GM13977 (cell line): ENCODE data around the gene ST6GALNAC6.

ENCODE experiments used
- DNase-seq: peaks from one replicate; pipeline ENCODE4 v3.0.0; 2012; ENCODE audit warnings: low spot score
- in situ Hi-C: fragments of 300-500 bp; cut with MboI; formaldehyde crosslinking; loops from one replicate; pipeline ENCODE4 v1.12.0; 2022; ENCODE audit warnings: low sequenced_read_pairs, low pct_unique_long_range_greater_than_20kb, mixed read lengths, inconsistent platforms; ENCODE audit not compliant: unreplicated experiment
- TF ChIP-seq, protein P1 (sequence below): IDR thresholded peaks from 2 replicates; pipeline ENCODE4 v1.5.1; 2012; ENCODE audit warnings: mild to moderate bottlenecking, control low read depth; ENCODE audit not compliant: insufficient read depth; ENCODE audit errors: extremely low read depth, missing control alignments

The ST6GALNAC6 gene, protein sequence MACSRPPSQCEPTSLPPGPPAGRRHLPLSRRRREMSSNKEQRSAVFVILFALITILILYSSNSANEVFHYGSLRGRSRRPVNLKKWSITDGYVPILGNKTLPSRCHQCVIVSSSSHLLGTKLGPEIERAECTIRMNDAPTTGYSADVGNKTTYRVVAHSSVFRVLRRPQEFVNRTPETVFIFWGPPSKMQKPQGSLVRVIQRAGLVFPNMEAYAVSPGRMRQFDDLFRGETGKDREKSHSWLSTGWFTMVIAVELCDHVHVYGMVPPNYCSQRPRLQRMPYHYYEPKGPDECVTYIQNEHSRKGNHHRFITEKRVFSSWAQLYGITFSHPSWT

DNA sequence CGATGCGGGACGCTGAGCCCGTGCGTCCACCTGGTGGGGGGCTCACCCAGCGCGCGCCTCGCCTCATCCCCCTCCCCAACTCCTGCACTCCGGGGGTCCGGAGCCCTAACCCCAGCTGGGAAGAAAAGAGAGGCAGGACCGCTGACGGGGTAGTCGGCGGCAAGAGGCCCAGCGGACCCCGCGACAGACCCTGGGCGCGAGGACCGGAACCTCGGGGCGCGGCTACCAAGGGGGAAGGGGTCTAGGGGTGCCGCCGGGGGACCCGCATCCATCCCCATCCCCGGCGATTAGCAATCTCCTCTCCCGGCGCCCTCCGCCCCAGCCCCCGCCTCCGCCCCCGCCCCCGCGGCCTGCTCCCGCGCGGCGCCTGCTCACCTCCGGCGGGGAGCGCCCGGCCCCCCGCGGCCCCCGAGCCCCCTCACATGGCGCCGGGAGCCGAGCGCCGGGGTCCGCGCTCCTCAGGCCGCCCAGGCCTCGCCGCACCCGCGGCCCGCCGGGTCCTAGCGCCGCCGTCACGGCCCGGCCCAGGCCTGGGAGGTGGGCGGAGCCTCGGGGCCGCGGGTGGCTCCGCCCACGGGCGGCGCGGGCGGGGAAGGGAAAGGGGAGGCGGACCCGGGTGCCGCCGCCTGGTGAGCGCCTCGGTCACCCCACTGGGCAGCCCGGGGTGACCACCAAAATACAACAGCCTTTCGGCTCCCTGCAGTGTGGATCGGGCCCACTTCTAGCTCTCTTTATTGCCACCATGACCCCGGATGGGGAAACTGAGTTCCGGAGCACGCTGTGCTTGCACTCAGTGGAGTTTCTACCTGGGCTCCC is at the start of gene ST6GALNAC6:
TSS of gene ST6GALNAC6 (minus strand) at position 476 of the 816 bp plus-strand sequence. CDS start 1,622 bp downstream, outside the sequence.
- TF ChIP-seq, protein P1, sequence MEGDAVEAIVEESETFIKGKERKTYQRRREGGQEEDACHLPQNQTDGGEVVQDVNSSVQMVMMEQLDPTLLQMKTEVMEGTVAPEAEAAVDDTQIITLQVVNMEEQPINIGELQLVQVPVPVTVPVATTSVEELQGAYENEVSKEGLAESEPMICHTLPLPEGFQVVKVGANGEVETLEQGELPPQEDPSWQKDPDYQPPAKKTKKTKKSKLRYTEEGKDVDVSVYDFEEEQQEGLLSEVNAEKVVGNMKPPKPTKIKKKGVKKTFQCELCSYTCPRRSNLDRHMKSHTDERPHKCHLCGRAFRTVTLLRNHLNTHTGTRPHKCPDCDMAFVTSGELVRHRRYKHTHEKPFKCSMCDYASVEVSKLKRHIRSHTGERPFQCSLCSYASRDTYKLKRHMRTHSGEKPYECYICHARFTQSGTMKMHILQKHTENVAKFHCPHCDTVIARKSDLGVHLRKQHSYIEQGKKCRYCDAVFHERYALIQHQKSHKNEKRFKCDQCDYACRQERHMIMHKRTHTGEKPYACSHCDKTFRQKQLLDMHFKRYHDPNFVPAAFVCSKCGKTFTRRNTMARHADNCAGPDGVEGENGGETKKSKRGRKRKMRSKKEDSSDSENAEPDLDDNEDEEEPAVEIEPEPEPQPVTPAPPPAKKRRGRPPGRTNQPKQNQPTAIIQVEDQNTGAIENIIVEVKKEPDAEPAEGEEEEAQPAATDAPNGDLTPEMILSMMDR: no peak
- in situ Hi-C loops: no loop called here
- peak; percentile 95 for DNase-seq

DNA sequence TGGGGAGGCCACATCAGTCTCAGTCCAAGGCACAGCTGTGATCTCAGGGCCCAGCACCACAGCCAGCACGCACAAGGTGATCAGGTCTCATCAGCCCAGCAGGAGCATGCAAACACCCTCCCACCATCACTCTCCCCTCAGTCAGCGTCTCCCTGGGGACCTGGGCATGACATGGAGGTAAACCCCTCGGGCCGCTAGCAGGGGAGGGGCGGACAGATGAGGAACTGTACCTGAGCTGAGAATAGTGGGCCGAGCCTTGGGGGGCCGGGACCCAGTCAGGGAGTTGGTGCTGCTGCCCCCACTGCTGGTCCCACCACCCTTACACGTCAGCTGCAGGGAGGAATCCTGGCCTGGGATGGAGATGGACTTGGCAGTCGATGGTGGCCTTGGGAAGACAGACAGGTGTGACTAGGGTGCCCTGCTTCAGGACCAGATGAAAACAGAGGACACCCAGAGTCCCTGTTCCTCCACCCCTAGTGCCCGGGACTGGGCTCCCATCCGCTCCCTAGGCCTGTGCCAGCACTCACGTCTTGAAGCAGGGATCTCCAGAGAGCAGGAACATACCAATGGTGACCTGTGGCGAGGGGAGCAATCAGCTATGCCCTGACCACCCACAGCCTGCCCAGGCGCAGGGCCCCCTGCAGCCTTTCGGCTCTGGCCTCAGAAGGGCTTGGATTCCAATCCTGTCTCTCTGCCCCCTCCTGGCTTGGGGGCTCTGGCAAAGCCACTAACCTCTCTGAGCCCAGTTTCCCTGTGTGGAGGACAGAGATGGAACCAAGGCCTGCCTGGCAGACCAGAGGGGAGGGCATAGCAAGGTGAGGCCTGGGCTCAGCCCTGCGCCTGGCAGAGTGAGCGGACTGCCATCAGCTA is 48.7 kb upstream of the ST6GALNAC6 start:
- DNase-seq: no peak
- TF ChIP-seq, protein P1: no peak
- in situ Hi-C loops: no loop called here

DNA sequence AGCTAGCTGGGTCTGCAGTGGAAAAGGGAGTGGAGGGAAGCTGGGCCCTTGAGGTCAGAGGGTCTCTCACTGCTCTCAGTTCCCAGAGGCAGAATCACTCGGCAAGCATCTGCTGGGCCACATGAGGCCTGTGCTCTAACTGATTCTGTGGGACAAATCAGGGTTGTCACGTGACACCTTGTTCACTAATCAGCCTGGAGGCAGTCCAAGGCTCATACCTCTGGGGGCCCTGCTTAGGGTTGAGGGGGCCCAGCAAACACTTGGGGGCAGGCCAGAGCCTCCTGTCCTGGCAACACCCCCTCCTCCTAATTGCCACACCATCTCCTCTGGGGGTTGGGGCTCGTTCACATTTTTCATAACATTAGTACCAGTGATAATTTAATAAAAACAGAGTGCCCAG is 47.3 kb upstream of the ST6GALNAC6 start:
- no peak for DNase-seq
- TF ChIP-seq, protein P1: no peak
- in situ Hi-C loops: no loop called here

DNA sequence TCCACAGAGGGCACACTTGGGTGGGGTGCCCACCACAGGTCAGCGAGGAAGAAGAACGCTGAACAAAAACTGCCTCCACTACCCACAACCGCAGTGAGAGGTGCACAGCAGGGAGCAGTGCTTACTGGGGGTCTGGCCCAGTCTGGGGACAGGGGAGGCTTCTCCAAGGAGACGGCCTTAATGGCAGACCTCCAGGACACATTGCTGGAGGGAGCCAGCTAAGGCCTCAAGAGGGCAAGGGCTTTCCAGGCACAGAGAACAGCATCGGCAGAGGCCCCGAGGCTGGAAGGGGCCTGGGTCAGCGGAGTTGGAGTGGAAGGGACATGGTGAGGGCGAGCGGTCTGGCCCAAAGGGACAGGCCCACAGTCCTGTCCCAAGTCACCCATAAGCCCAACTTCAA is 46.5 kb upstream of the ST6GALNAC6 start:
- no peak for DNase-seq
- TF ChIP-seq, protein P1: no peak
- in situ Hi-C loops: no loop called here

DNA sequence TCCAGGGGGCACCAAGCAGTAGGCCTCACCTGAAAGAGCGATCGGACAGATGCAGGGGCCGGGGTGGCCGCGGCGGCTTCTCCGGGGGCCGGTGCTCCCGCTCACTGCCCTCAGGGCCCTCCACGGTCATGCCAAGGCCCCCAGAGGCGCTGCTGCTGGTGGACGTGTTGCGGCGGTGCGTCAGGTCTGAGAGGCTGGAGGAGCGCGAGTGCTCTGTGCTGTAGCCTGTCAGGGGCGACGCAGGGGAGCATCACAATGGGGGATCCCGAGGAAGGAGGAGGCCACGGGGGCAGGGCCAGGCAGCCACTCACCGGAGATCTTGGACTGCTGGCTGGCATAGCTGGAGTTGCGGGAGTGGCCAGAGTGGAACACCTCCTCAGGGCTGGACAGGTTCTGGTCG is 45.9 kb upstream of the ST6GALNAC6 start:
- DNase-seq: no peak
- in situ Hi-C loops: no loop called here
- TF ChIP-seq, protein P1: no peak

DNA sequence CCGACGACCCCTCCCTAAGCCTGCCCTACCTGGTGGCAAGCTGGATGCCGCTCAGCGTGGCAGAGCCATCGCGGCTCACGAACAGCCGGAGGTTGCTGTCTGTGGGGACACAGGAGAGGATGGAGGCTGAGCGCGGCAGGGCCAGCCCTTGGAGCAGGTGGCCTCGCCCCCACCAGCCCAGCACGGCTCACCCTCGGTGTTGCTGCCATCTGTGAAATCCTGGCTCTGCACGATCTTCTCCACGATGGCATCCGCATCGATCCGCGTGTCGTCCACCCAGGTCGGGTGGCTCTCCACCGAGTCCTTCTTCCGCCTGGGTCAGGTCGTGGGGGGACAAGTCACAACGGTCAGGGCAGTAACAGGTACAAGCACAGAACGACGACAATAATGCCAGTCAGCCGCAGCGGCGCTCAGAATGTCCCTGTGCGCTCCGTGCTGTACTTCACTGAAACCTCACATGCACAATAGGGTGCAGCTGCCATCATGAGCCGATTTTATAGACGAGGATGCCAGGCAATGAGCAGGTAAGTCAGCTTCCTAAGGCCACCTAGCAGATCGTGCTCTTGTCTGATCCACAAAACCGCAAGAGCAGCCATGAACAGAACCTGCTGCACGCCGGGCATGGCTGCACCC is 45.3 kb upstream of the ST6GALNAC6 start:
- no peak for DNase-seq
- TF ChIP-seq, protein P1: no peak
- in situ Hi-C loops: no loop called here
